GM21526 (cell line): Measurements from ENCODE around the gene WTIP.

Experiments used
- ATAC-seq: cut with Tn5 transposase; IDR thresholded peaks from one replicate; pipeline ENCODE4 v1.9.1; 2021; ENCODE audit warnings: moderate library complexity; ENCODE audit not compliant: unreplicated experiment, low FRiP score

WTIP gene

DNA sequence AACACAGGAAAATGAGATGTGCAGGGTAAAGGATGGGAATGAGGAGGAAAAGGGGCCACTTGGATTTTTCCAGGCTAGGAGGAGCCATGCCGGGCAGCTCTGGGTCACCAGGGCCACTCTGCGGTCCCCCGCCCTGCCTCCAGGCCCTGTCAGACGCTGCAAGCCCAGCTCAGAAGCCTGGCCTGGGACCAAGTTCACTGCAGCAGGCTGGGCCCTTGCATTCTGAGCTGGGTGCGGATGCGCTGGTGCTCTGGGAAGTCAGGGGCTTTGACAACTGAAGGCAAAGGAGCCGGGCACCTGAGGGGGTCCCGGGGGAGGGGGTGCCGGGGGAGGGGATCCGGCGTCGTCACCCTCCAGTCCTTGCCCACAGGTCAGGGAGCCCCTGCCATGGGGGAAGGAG lies 77.5 kb downstream of the WTIP start:
- ATAC-seq, result no peak

DNA sequence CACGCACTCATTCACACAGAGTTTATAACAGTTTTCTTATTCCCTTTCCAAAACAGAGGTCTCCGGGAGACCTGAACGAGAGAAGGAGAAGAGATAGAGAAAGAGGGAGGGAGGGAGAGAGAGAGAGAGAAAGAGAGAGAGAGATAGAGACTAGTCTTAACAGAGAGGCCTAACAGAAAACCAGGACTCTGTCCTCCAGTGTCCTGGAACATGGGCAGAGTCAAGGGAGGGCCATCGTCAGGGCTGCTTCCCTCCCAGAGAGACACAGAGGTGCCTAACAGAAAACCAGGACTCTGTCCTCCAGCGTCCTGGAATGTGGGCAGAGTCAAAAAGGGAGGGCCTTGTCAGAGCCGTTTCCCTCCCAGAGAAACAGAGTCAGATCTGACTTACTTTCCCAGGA lies 78.7 kb downstream of the WTIP start:
- no peak for ATAC-seq
